ENCODE measurements around the gene E2F3.
"Not testable (repeated sequence)": the region's sequence is repeated elsewhere in the genome, so short reads cannot be mapped to it uniquely, and the experiment has no call there.

The E2F3 gene

DNA sequence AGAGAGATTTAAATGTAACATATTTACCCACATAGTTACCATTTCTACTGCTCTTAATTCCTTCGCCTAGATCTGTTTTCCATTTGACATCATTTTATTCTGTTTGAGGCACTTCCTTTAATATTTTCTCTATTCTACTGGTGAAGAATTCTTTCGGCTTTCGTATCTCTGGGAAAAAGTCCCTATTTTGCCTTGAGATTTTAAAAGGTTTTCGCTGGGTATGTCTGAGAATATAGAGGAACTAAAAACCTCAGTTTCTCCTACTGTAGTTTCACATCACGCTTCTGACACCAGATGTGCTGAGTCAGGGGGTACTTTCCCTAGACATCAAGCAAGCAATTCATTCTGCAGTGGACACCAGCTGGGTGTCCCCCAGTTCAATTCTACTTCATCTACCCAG is 61.7 kb downstream of the E2F3 start:
- H3K4me3 ChIP-seq (ENCODE audit: low read depth, low read length), result no peak overlapping the region
- H3K27ac ChIP-seq, result no peak overlapping the region
- TF ChIP-seq, protein P1, sequence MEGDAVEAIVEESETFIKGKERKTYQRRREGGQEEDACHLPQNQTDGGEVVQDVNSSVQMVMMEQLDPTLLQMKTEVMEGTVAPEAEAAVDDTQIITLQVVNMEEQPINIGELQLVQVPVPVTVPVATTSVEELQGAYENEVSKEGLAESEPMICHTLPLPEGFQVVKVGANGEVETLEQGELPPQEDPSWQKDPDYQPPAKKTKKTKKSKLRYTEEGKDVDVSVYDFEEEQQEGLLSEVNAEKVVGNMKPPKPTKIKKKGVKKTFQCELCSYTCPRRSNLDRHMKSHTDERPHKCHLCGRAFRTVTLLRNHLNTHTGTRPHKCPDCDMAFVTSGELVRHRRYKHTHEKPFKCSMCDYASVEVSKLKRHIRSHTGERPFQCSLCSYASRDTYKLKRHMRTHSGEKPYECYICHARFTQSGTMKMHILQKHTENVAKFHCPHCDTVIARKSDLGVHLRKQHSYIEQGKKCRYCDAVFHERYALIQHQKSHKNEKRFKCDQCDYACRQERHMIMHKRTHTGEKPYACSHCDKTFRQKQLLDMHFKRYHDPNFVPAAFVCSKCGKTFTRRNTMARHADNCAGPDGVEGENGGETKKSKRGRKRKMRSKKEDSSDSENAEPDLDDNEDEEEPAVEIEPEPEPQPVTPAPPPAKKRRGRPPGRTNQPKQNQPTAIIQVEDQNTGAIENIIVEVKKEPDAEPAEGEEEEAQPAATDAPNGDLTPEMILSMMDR (IDR thresholded peaks at IDR 0.05; ENCODE audit: low read depth, low read length, missing control alignments), result no peak
- in situ Hi-C loops (cut with HindIII; ENCODE audit: low pct_ligation_motif_present, low sequenced_read_pairs), result no loop called here
- no peaks in the 10 kb centered on the region for H3K27me3 ChIP-seq (replicated peaks)
- no peaks in the 10 kb centered on the region for H3K36me3 ChIP-seq (replicated peaks)
- DNase-seq, result no peak

DNA sequence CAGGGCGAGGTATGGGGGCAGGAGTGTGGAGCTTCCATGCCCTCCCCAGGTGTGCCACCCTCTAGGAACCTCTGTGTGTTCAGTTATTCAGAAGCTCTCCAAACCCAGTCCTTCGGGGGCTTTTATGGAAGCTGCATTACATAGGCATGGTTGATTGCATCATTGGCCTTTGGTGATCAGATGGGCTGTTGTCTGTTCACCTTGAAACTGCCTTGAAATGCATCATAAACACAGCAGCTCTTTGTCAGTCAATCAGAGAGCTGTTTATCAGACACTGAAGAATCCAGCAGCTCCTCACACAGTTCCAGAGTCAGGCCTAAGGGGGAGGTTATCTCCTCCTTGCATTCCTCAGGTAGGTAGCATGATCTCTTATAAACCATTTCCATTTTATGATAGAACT is 62.4 kb downstream of the E2F3 start:
- no peaks in the 10 kb centered on the region for H3K36me3 ChIP-seq (replicated peaks)
- TF ChIP-seq, protein P1 (IDR thresholded peaks at IDR 0.05; ENCODE audit: low read depth, low read length, missing control alignments), result no peak
- no peak overlapping the region for H3K4me3 ChIP-seq (ENCODE audit: low read depth, low read length)
- in situ Hi-C loops (cut with HindIII; ENCODE audit: low pct_ligation_motif_present, low sequenced_read_pairs), result no loop called here
- no peak overlapping the region for H3K27ac ChIP-seq
- H3K27me3 ChIP-seq (replicated peaks), result no peaks in the 10 kb centered on the region
- no peak for DNase-seq

DNA sequence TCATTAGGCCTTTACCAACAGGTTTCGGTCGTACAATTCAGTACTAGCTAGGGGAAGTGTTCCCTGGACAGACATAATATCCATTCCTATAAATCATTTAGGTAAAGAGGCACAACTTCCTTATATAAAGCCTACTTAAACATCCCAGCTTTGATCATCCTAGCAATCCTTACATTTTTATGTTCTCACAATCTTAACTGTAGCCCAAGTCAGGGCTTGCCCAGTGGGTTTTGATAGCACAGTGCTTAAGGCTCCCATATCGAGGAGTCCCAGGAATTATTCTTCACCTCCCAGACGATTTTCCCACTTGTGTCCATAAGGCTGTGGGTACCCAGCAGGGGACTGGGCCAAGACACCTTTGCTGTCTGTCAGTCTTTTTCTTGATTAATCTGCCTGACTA is 63.2 kb downstream of the E2F3 start:
- Histone ChIP-seq H3K4me3 (ENCODE audit: low read depth, low read length) (no peak overlapping the region), H3K27me3 (replicated peaks) (no peaks in the 10 kb centered on the region), H3K36me3 (replicated peaks) (no peaks in the 10 kb centered on the region), H3K27ac (no peak overlapping the region)
- in situ Hi-C loops (cut with HindIII; ENCODE audit: low pct_ligation_motif_present, low sequenced_read_pairs), result no loop called here
- DNase-seq, result no peak
- TF ChIP-seq, protein P1 (IDR thresholded peaks at IDR 0.05; ENCODE audit: low read depth, low read length, missing control alignments), result no peak

DNA sequence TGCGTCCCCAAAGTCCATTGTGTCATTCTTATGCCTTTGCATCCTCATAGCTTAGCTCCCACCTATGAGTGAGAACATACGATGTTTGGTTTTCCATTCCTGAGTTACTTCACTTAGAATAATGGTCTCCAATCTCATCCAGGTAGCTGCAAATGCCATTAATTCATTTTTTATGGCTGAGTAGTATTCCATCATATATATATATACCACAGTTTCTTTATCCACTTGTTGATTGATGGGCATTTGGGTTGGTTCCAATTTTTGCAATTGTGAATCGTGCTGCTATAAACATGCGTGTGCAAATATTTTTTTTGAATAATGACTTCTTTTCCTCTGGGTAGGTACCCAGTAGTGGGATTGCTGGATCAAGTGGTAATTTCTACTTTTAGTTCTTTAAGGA is 63.9 kb downstream of the E2F3 start:
- DNase-seq; H3K27me3 ChIP-seq (replicated peaks); H3K4me3 ChIP-seq (ENCODE audit: low read depth, low read length); H3K27ac ChIP-seq; in situ Hi-C loops (cut with HindIII; ENCODE audit: low pct_ligation_motif_present, low sequenced_read_pairs); H3K36me3 ChIP-seq (replicated peaks): not testable (repeated sequence)

DNA sequence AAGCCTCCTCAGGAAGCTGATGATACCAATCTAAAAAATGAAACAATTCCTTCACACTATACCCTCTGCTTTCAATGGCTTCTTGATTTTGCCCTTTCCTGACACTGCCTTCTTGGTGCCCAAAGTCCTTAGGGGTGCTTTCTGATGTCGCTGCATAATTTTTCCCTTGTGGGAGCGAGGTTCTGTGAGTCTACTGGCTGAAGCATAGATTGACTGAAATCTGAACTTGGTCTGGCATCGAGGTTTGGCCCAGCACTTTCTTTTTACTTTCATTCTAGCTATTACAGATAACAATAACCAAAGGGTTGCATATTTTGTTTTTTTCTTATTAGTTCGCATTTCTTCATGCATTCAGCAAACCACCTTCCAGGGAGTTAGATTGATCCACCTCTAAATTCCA is 65.8 kb downstream of the E2F3 start:
- no peak for DNase-seq
- in situ Hi-C loops (cut with HindIII; ENCODE audit: low pct_ligation_motif_present, low sequenced_read_pairs), result no loop called here
- no peaks in the 10 kb centered on the region for H3K27me3 ChIP-seq (replicated peaks)
- TF ChIP-seq, protein P1 (IDR thresholded peaks at IDR 0.05; ENCODE audit: low read depth, low read length, missing control alignments), result no peak
- H3K36me3 ChIP-seq (replicated peaks), result no peaks in the 10 kb centered on the region
- no peak overlapping the region for H3K27ac ChIP-seq
- H3K4me3 ChIP-seq (ENCODE audit: low read depth, low read length), result no peak overlapping the region

DNA sequence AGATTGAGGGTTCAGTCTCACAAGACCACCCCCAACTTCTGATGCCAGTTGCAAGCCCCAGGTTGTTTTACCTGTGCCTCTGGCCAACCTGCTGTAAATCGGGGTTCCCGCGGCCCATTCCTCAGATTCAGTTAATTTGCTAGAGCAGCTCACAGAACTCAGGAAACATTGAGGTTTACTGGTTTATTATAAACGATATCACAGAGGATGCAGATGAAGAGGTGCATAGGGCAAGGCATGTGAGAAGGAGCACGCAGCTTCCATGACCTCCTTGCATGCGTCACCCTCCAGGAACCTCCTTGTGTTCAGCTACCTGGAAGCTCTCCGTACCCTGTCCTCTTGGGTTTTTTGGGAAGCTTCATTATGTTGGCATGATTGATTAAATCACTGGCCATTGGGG is 66.5 kb downstream of the E2F3 start:
- Histone ChIP-seq H3K27ac (no peak overlapping the region), H3K36me3 (replicated peaks) (no peaks in the 10 kb centered on the region), H3K4me3 (ENCODE audit: low read depth, low read length) (no peak overlapping the region), H3K27me3 (replicated peaks) (no peaks in the 10 kb centered on the region)
- TF ChIP-seq, protein P1 (IDR thresholded peaks at IDR 0.05; ENCODE audit: low read depth, low read length, missing control alignments), result no peak
- in situ Hi-C loops (cut with HindIII; ENCODE audit: low pct_ligation_motif_present, low sequenced_read_pairs), result no loop called here
- no peak for DNase-seq

Data from brain microvascular endothelial cell (primary cell).